Endodermal cell (in vitro differentiated cells): ENCODE data around the gene CRYL1. TPM values are rescaled to one million over a fixed set of nuclear protein-coding genes. Genes with fewer than 3 reads are reported as not detected.

Experiments used
- DNase-seq: peaks from one replicate; pipeline ENCODE4 v3.0.0-alpha.2; 2017
- H3K27ac ChIP-seq: 2 replicates; pipeline ENCODE4 v1.5.1; 2013; ENCODE audit warnings: mild to moderate bottlenecking, low read depth, low read length, moderate library complexity
- H3K27me3 ChIP-seq: 2 replicates; pipeline ENCODE4 v1.6.1; 2013; ENCODE audit warnings: mild to moderate bottlenecking, low read length, moderate library complexity; ENCODE audit not compliant: insufficient read depth, control insufficient read depth, poor library complexity, severe bottlenecking
- H3K36me3 ChIP-seq: 2 replicates; pipeline ENCODE4 v1.7.0; 2013; ENCODE audit warnings: mild to moderate bottlenecking, low read length, moderate library complexity; ENCODE audit not compliant: control insufficient read depth, insufficient read depth
- H3K4me1 ChIP-seq: one replicate; pipeline ENCODE4 v1.7.0; 2013; ENCODE audit warnings: low read length; ENCODE audit not compliant: control insufficient read depth, insufficient read depth
- H3K4me3 ChIP-seq: 2 replicates; pipeline ENCODE4 v1.5.1; 2013; ENCODE audit warnings: mild to moderate bottlenecking, low read length, moderate library complexity
- H3K9ac ChIP-seq: 2 replicates; pipeline ENCODE4 v1.6.1; 2013; ENCODE audit warnings: mild to moderate bottlenecking, low read length, moderate library complexity; ENCODE audit not compliant: poor library complexity, severe bottlenecking; ENCODE audit errors: extremely low read depth
- H3K9me3 ChIP-seq: 2 replicates; pipeline ENCODE4 v1.6.1; 2013; ENCODE audit warnings: mild to moderate bottlenecking, low read length, moderate library complexity; ENCODE audit not compliant: control insufficient read depth
- H3K27ac Mint-ChIP-seq: 2 replicates; pipeline ENCODE4 v1.8.0; 2020; ENCODE audit warnings: mixed read lengths
- H3K27me3 Mint-ChIP-seq: 2 replicates; pipeline ENCODE4 v1.8.0; 2021; ENCODE audit warnings: mild to moderate bottlenecking, mixed read lengths; ENCODE audit not compliant: insufficient read depth
- H3K36me3 Mint-ChIP-seq: 2 replicates; pipeline ENCODE4 v1.8.0; 2020; ENCODE audit warnings: low read depth, mixed read lengths
- H3K4me1 Mint-ChIP-seq: 2 replicates; pipeline ENCODE4 v1.8.0; 2020; ENCODE audit warnings: mixed read lengths
- H3K4me3 Mint-ChIP-seq: 2 replicates; pipeline ENCODE4 v1.8.0; 2020; ENCODE audit warnings: mild to moderate bottlenecking, moderate library complexity, mixed read lengths
- H3K9me3 Mint-ChIP-seq: 2 replicates; pipeline ENCODE4 v1.8.0; 2020; ENCODE audit warnings: mild to moderate bottlenecking, mixed read lengths
- WGBS, 2 experiments: methylation state at CpG; one replicate each; pipeline versions ENCODE4 v1.1.5 to v1.1.7; 2013; ENCODE audit warnings: missing lambda C conversion rate in 2 of 2, mixed read lengths in 1 of 2; ENCODE audit not compliant: insufficient coverage in 1 of 2, insufficient read length in 1 of 2; 5-methylcytosine and 5-hydroxymethylcytosine counted together
- total RNA-seq, 2 donors: library from RNA; stranded (reverse); fragmentation: NEBNext Ultra II Directional in 1 of 2; extraction: Animal tissue kit (Norgen Biotek cat#: 25700) in 1 of 2; gene quantifications; 2 replicates in 1 of 2; 3 replicates in 1 of 2; pipeline ENCODE4 v1.2.1, GENCODE V29; 2021
- TF ChIP-seq, protein P1 (sequence below): fragments of 200-600 bp; sonication (generic); conservative IDR thresholded peaks from 2 replicates; pipeline ENCODE4 v1.5.0; 2021; ENCODE audit warnings: antibody characterized with exemption, mild to moderate bottlenecking

Gene CRYL1
- total RNA-seq, 2 donors from 2014 or later, result 1.7 to 4.1 TPM

DNA sequence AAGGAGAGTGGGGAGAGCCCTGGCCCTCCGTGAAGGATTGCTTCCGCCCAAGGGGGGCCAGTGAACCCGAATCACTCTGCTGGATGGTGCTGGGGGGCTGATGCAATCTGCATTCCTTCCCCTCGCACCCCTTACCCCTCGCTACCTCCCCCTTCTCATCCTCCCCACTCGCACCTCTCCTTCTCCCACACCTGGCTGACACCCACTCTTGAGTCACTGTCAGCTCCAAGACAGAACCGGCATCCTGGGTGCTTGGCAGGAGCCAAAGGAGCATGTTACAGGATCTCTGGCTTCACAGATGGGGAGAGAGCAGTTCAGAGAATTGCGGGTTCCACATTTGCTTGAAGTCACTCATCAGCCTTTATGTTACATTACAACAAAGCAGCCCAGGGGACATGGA is 167.6 kb downstream of the CRYL1 start:
- Mint-ChIP-seq H3K9me3 (no peaks in the 10 kb centered on the region), H3K27me3 (no peaks in the 10 kb centered on the region), H3K36me3 (no peaks in the 10 kb centered on the region), H3K4me3 (no peak overlapping the region), H3K4me1 (no peaks in the 10 kb centered on the region), H3K27ac (no peak overlapping the region)
- WGBS, 2 experiments, result 85 to 100% methylated on average over 1 to 8 of the region's 8 CpGs
- Histone ChIP-seq H3K27me3 (no peaks in the 10 kb centered on the region), H3K9me3 (no peaks in the 10 kb centered on the region), H3K4me1 (no peaks in the 10 kb centered on the region), H3K36me3 (no peaks in the 10 kb centered on the region), H3K27ac (no peak overlapping the region), H3K9ac (no peak overlapping the region), H3K4me3 (no peak overlapping the region)
- TF ChIP-seq, protein P1, sequence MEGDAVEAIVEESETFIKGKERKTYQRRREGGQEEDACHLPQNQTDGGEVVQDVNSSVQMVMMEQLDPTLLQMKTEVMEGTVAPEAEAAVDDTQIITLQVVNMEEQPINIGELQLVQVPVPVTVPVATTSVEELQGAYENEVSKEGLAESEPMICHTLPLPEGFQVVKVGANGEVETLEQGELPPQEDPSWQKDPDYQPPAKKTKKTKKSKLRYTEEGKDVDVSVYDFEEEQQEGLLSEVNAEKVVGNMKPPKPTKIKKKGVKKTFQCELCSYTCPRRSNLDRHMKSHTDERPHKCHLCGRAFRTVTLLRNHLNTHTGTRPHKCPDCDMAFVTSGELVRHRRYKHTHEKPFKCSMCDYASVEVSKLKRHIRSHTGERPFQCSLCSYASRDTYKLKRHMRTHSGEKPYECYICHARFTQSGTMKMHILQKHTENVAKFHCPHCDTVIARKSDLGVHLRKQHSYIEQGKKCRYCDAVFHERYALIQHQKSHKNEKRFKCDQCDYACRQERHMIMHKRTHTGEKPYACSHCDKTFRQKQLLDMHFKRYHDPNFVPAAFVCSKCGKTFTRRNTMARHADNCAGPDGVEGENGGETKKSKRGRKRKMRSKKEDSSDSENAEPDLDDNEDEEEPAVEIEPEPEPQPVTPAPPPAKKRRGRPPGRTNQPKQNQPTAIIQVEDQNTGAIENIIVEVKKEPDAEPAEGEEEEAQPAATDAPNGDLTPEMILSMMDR, result no peak
- no peak for DNase-seq

DNA sequence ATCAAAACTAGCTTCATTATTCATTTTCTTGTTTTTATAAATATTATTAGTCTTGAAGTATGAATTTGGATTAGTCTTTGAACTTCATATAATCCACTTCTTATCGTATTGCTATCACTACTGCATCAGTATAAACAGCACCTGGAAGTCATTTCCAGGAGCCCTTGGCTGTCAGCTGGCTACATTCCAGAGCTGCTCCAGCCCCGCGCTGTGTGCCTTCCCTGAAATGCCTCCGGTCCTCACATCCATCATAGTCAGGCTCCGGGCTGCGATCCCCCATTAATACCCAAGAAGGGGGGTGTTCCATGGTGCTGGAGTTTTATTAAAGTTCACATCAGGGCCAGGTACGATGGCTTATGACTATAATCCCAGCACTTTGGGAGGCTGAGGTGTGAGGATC is 169.2 kb downstream of the CRYL1 start:
- Mint-ChIP-seq H3K9me3 (no peaks in the 10 kb centered on the region), H3K36me3 (no peaks in the 10 kb centered on the region), H3K27ac (no peak overlapping the region), H3K4me1 (no peaks in the 10 kb centered on the region), H3K27me3 (no peaks in the 10 kb centered on the region), H3K4me3 (no peak overlapping the region)
- Histone ChIP-seq H3K4me3 (no peak overlapping the region), H3K9ac (no peak overlapping the region), H3K27ac (no peak overlapping the region), H3K9me3 (no peaks in the 10 kb centered on the region), H3K36me3 (no peaks in the 10 kb centered on the region), H3K4me1 (no peaks in the 10 kb centered on the region), H3K27me3 (no peaks in the 10 kb centered on the region)
- WGBS, 2 experiments, result 93 to 95% methylated on average over 5 to 7 of the region's 7 CpGs
- DNase-seq, result peak; percentile 31
- TF ChIP-seq, protein P1, result no peak

DNA sequence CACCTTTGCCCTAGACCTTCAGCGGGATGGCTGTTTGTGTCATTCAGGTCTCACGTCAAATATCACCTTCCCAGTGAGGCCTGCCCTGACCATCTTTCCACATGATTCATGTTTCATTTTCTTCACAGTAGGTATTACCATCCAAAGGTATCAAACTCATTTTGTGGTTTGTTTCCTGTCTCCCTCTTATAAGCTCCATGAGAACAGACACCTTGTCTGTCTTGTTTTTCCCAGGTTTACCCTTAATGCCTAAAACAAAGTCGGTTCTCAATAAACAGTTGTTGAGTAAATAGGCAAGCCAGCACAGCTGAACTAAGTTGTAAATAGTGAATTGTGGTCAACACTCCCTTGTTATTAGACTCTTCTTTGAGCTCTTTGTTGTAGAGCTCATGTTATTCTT is 170.9 kb downstream of the CRYL1 start:
- H3K27ac Mint-ChIP-seq, result no peak overlapping the region

More for the DNA sequence above, 170.9 kb downstream of the CRYL1 start:
- no peaks in the 10 kb centered on the region for H3K4me1 ChIP-seq
- no peak overlapping the region for H3K4me3 ChIP-seq
- H3K36me3 ChIP-seq, result no peaks in the 10 kb centered on the region
- H3K9ac ChIP-seq, result no peak overlapping the region
- Mint-ChIP-seq H3K9me3 (no peaks in the 10 kb centered on the region), H3K36me3 (no peaks in the 10 kb centered on the region), H3K4me3 (no peak overlapping the region), H3K4me1 (no peaks in the 10 kb centered on the region), H3K27me3 (no peaks in the 10 kb centered on the region)
- 87 to 97% methylated on average over 3 of the region's 3 CpGs for WGBS, 2 experiments
- H3K27me3 ChIP-seq, result no peaks in the 10 kb centered on the region
- H3K9me3 ChIP-seq, result no peaks in the 10 kb centered on the region
- TF ChIP-seq, protein P1, result no peak
- no peak overlapping the region for H3K27ac ChIP-seq
- DNase-seq, result no peak
